Mucosa of rectum (tissue), 2 donors: ENCODE results near the gene TRIM44.
"Not testable (repeated sequence)": the region's sequence is repeated elsewhere in the genome, so short reads cannot be mapped to it uniquely, and the experiment has no call there.

ENCODE experiments used
- H3K27ac ChIP-seq, 2 donors: one replicate each; pipeline ENCODE4 v1.7.0; 2013; ENCODE audit warnings: inconsistent platforms in 2 of 2, low read depth in 2 of 2, low read length in 2 of 2
- H3K27me3 ChIP-seq, 2 donors: one replicate each; pipeline ENCODE4 v1.7.0; 2013; ENCODE audit warnings: low read length in 2 of 2; ENCODE audit not compliant: control insufficient read depth in 2 of 2, insufficient read depth in 2 of 2
- H3K36me3 ChIP-seq, 2 donors: one replicate each; pipeline ENCODE4 v1.7.0; 2013; ENCODE audit warnings: low read length in 2 of 2; ENCODE audit not compliant: control insufficient read depth in 2 of 2, insufficient read depth in 2 of 2
- H3K4me1 ChIP-seq, 2 donors: one replicate each; pipeline ENCODE4 v1.7.0; 2013; ENCODE audit warnings: low read length in 2 of 2, mild to moderate bottlenecking in 1 of 2; ENCODE audit not compliant: control insufficient read depth in 2 of 2, insufficient read depth in 2 of 2
- H3K4me3 ChIP-seq, 2 donors: one replicate each; pipeline ENCODE4 v1.7.0; 2013; ENCODE audit warnings: low read length in 2 of 2
- H3K9ac ChIP-seq, 2 donors: one replicate each; pipeline ENCODE4 v1.7.0; 2013; ENCODE audit warnings: low read length in 2 of 2, low read depth in 1 of 2, mild to moderate bottlenecking in 1 of 2
- H3K9me3 ChIP-seq, 2 donors: one replicate each; pipeline ENCODE4 v1.7.0; 2013; ENCODE audit warnings: low read length in 2 of 2; ENCODE audit not compliant: control insufficient read depth in 2 of 2
- donor health status: healthy.
- donor health status: Normal muscosa, but diverticular disease.

Gene TRIM44

DNA sequence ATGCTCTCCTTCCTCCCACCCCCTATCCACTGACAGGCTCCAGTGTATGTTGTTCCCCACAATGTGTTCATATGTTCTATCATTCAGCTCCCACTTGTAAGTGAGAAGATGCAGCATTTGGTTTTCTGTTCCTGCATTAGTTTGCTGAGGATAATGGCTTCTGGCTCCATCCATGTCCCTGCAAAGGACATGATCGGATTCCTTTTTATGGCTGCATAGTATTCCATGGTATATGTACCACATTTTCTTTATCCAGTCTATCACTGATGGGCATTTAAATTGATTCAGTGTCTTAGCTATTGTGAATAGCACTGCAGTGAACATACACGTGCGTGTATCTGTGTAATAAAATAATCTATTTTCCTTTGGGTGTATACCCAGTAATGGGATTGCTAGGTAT is 5.8 kb downstream of the TRIM44 start:
- not testable (repeated sequence) for H3K9me3 ChIP-seq, H3K36me3 ChIP-seq, H3K4me1 ChIP-seq, H3K9ac ChIP-seq, H3K4me3 ChIP-seq, H3K27me3 ChIP-seq, H3K27ac ChIP-seq

DNA sequence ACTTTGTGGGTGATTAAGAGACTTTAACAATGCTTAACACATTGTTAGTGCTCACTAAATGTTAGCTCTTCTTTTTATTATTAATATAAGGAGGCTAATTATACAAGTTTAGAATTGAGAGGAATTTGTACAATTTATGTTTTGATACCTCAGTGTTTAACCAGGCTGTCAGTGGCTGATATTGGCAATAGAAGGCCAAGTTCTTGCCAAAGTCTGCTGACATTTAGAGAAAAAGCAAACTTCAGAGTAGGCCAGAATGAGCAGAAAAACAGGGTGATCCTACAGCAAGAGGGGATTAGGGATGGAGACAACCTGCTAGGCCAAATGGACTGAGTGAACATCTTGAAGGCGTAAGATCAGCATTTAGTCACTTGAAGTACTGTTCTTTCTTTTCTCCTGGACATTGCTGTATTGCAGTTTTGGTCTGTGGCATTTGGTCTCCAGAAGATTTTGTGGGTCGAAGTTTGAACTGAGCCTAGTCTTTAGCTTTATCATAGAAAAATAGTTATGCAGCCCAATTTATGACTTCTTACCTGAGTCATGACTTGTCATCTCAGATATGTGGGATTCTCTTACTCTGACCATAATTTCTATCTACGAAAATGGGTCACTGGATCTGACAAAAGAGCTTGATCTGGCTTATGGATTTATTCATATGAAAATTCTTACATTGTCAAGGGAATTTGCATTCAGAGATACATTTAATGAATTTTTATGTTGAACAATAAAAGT is 9.0 kb downstream of the TRIM44 start:
- Histone ChIP-seq H3K27ac (no peak overlapping the region), H3K9ac (no peak overlapping the region), H3K4me1 (no peaks in the 10 kb centered on the region), H3K4me3 (no peak overlapping the region), H3K36me3 (no peaks in the 10 kb centered on the region), H3K9me3 (no peaks in the 10 kb centered on the region), H3K27me3 (no peaks in the 10 kb centered on the region)

DNA sequence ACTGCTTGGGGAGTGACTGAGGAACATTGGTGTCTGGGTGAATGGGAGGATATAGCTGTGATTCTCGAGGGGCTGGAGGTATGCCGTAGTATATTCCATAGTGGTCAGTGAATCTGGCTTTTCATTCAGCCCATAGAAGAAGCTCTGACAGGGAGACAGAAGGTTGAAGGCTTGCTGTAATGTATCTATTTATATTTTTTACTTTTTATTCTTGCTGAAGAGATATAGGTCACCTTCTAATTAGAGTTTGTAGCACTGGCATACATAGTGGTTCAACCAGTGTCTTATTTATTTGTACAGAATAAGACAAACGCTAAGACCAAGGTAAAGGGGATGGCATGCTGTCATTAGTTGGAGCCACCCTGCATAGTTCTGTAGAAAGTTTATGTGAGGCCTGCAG is 10.0 kb downstream of the TRIM44 start:
- Histone ChIP-seq H3K4me1 (no peaks in the 10 kb centered on the region), H3K36me3 (no peaks in the 10 kb centered on the region), H3K9ac (no peak overlapping the region), H3K27ac (no peak overlapping the region), H3K27me3 (no peaks in the 10 kb centered on the region), H3K4me3 (no peak overlapping the region), H3K9me3 (no peaks in the 10 kb centered on the region)

DNA sequence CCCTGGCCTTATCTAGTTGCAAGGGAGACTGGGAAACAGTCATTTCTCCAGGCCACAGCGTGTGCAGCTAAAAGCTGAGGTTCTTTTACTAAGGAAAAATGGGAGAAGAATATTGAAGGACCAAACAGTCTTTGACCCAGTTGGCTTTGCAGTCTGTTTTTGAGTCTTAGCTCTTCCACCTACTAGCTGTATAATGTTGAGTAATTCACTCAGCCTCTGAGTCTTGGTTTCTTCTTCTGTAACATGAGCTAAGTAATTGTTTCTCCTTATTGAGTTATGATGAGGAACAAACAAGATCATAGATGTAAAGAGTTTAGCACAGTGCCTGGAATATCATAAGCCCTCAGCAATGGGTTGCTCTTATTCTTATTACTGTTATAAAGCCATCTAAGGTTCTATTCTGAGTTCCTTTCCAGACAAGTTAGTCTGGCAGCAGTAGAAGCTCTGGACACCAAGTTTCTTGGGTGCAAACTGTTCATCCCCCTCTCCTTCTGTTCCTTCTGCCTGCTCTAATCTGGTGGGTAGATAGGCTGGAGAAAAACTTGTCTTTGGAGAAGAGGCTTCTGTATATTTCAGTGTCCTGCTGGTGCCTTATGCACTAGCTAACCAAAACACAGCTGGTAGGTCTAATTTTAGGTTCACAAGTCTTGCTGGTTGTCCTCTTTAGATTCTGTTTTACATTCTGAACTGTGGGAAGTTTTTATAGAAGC is 13.5 kb downstream of the TRIM44 start:
- no peaks in the 10 kb centered on the region for H3K9me3 ChIP-seq
- H3K4me1 ChIP-seq: no peaks in the 10 kb centered on the region
- no peak overlapping the region for H3K4me3 ChIP-seq
- no peaks in the 10 kb centered on the region for H3K36me3 ChIP-seq
- H3K27ac ChIP-seq: no peak overlapping the region
- H3K9ac ChIP-seq: no peak overlapping the region
- H3K27me3 ChIP-seq: no peaks in the 10 kb centered on the region

DNA sequence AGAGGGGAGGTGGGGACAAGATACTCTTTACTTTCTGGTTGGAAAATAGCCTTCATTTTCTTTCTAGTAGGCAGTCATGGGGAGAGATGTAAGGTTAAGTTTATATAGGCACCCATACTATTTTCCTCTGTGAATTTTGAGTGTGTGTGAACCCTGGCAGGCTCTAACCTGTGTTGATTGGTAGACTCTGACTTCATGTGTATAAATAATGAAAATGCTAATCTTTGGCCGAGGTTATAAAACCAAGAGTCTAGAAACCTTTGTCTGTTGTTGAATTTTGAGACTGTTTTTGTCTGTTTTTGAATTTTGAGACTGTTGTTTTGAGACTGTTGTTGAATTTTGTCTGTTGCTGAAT is 14.0 kb downstream of the TRIM44 start:
- H3K4me3 ChIP-seq: no peak overlapping the region
- H3K36me3 ChIP-seq: no peaks in the 10 kb centered on the region
- no peak overlapping the region for H3K9ac ChIP-seq
- H3K27ac ChIP-seq: no peak overlapping the region
- no peaks in the 10 kb centered on the region for H3K4me1 ChIP-seq
- no peaks in the 10 kb centered on the region for H3K27me3 ChIP-seq
- no peaks in the 10 kb centered on the region for H3K9me3 ChIP-seq

DNA sequence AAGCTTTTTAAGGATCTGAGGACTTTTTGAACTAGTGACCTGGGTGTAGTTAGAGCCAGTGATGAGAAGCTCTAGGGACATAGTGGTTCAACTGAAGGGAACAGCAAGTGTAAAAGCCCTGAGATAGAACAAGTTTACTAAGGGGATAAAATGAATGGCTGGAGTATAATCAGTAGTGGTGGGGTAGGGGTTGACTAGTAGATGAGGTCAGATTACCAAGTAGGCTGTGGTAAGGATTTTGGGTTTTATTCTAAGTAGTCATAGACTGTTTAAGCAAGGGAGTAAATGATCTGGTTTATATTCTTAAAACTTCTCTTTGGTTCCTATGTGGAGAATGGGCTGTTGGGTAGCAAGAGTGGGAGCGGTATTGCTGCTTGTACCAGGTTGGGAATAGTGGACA is 15.3 kb downstream of the TRIM44 start:
- H3K9me3 ChIP-seq: no peaks in the 10 kb centered on the region

DNA sequence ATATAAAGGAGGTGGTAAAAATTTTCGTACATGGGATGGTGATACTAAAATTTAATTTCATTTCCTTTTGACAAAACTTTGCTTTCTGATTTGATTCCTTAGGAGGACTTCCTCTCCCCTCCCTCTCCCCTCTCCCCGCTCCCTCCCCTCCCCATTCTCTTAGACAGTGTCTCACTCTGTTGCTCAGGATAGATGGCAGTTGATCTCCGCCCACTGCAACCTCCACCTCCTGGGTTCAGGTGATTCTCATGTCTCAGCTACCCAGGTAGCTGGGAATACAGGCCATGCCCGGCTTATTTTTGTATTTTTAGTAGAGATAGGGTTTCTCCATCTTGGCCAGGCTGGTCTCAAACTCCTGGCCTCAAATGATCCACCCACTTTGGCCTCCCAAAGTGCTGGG is 15.9 kb downstream of the TRIM44 start:
- Histone ChIP-seq H3K4me1 (peaks cover 11 to 15% of the 10 kb centered on the region in 2 donors), H3K9me3 (no peaks in the 10 kb centered on the region), H3K4me3 (no peak overlapping the region), H3K27me3 (no peaks in the 10 kb centered on the region), H3K36me3 (no peaks in the 10 kb centered on the region), H3K27ac (no peak overlapping the region), H3K9ac (no peak overlapping the region)

More for the DNA sequence above, 15.3 kb downstream of the TRIM44 start:
- Histone ChIP-seq H3K4me3 (no peak overlapping the region), H3K27ac (no peak overlapping the region), H3K9ac (no peak overlapping the region), H3K27me3 (no peaks in the 10 kb centered on the region), H3K36me3 (no peaks in the 10 kb centered on the region), H3K4me1 (peaks cover 5 to 10% of the 10 kb centered on the region in 2 donors)

DNA sequence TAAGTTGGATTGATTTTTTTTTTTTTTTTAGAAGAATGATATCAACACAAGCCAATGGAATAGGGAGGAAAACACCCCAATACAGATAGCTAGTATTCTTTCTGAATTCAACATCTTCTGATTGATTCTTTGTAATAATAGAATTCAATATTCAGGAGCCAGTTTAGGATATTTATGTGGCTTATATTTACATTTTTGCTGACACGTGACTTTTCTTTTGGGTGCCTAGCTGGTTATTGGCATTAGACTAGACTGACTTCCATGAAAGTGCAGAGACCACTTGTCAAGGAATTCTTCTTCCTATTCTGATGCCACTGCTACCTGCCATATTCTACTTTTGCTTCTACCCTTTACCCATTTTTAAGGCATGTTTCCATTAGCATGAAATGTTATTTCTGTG is 16.4 kb downstream of the TRIM44 start:
- Histone ChIP-seq H3K36me3 (no peaks in the 10 kb centered on the region), H3K27me3 (no peaks in the 10 kb centered on the region), H3K27ac (no peak overlapping the region), H3K9ac (no peak overlapping the region), H3K9me3 (no peaks in the 10 kb centered on the region), H3K4me1 (peaks cover 14 to 19% of the 10 kb centered on the region in 2 donors), H3K4me3 (no peak overlapping the region)

DNA sequence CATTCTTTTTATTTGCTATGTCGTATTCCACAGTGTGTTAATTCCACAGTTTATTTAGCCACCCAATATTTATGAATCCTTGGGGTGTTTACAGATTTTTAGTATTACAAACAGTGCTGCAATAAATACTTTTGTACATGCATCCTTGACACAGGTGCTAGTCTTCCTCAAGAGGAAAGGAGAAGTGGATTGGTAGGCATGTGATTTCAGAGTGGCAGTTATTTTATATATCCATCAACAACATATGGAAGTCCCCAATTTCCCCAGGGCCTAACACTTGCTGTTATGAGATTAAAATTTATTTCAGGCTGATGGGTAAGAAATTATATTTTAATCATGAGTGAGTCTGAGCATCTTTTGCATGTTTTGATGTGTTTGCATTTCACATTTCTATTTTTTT is 17.9 kb downstream of the TRIM44 start:
- no peak overlapping the region for H3K9ac ChIP-seq
- no peaks in the 10 kb centered on the region for H3K27me3 ChIP-seq
- no peak overlapping the region for H3K27ac ChIP-seq
- H3K9me3 ChIP-seq: no peaks in the 10 kb centered on the region
- no peaks in the 10 kb centered on the region for H3K36me3 ChIP-seq
- peaks cover 14 to 21% of the 10 kb centered on the region in 2 donors for H3K4me1 ChIP-seq
- no peak overlapping the region for H3K4me3 ChIP-seq

DNA sequence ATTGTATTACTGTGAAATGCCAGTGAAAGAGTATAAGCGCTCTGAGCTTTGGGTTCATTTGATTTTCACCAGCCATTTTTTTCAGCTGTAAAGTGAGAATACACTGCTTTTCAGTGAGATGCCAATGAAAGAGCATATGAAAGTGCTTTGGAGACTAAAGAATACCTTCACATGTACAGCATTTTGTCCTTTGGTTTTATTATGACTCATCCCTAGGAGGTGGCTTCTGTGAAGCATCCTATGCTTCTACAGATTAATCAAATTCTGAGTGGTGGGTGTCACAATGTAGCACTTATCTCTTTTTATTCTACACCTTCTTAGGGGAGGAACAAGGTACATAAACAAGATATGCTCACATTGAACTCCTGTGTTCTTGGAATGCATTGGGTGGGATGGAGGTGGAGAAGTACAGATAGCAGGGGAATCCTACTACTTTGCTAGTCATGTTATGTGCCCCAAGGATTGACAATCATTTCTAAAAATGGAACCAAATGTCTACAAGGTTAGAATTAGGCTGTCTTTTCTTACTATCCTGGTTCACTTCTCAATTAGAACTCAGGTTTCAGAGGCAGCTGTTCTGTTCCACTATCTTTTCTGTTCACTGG is 18.7 kb downstream of the TRIM44 start:
- H3K4me3 ChIP-seq: no peak overlapping the region
- no peaks in the 10 kb centered on the region for H3K27me3 ChIP-seq
- H3K9ac ChIP-seq: no peak overlapping the region
- H3K36me3 ChIP-seq: peaks cover 2 to 6% of the 10 kb centered on the region in 2 donors
- H3K27ac ChIP-seq: no peak overlapping the region
- no peaks in the 10 kb centered on the region for H3K9me3 ChIP-seq
- H3K4me1 ChIP-seq: peaks cover 14 to 21% of the 10 kb centered on the region in 2 donors
